ENCODE results near the gene RIMBP2. TPM values are rescaled to one million over a fixed set of nuclear protein-coding genes. Genes with fewer than 3 reads are reported as not detected.

Gene RIMBP2
- total RNA-seq, 1 donor from 2014 or later: 0.25 TPM

GRCh38 chr12:130709151-130709970 is 6.7 kb downstream of the RIMBP2 start:
- H3K27ac ChIP-seq: no peak overlapping the region
- H3K4me3 ChIP-seq: no peak overlapping the region
- TF ChIP-seq POLR2AphosphoS5 (IDR thresholded peaks at IDR 0.05; ENCODE audit: insufficient read depth in 1 of 2, low read depth in 1 of 2) (no peak), CTCF (IDR thresholded peaks at IDR 0.05) (no peak), POLR2A (IDR thresholded peaks at IDR 0.05) (no peak)
- H3K4me1 ChIP-seq: peaks cover 13% of the 10 kb centered on the region
- no peak for DNase-seq (ENCODE audit: extremely low spot score in 2 of 2)
- intact Hi-C loops (cut with DNase I): no loop called here
- no peaks in the 10 kb centered on the region for H3K9me3 ChIP-seq
- no peaks in the 10 kb centered on the region for H3K27me3 ChIP-seq
- no peaks in the 10 kb centered on the region for H3K36me3 ChIP-seq

DNA sequence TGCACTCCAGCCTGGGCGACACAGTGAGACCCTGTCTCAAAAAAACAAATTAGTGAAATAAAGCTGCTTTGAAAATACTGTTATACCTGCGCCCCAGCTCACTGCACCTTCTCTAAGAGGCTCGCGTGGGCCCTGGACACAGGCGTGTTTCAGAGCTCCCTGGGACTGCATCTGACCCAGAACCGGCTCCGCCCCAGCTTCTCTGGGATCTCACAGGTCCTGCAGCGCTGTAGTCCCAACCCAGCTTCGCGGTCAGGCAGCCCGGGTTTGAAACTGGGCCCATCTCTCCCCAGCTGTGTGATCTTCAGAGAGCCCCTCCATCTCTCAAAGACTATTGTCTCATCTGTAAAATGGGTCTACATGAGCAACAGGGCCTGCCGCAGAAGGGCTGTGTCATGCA is 7.5 kb downstream of the RIMBP2 start:
- Histone ChIP-seq H3K36me3 (no peaks in the 10 kb centered on the region), H3K9me3 (no peaks in the 10 kb centered on the region), H3K4me3 (no peak overlapping the region), H3K27ac (no peak overlapping the region), H3K27me3 (no peaks in the 10 kb centered on the region), H3K4me1 (peaks cover 6% of the 10 kb centered on the region)
- TF ChIP-seq POLR2AphosphoS5 (IDR thresholded peaks at IDR 0.05; ENCODE audit: insufficient read depth in 1 of 2, low read depth in 1 of 2) (no peak), POLR2A (IDR thresholded peaks at IDR 0.05) (no peak)
- no peak for DNase-seq (ENCODE audit: extremely low spot score in 2 of 2)
- intact Hi-C loops (cut with DNase I): no loop called here

GRCh38 chr12:130707571-130707891 is 8.6 kb downstream of the RIMBP2 start:
- no peak for DNase-seq (ENCODE audit: extremely low spot score in 2 of 2)
- Histone ChIP-seq H3K27ac (no peak overlapping the region), H3K9me3 (no peaks in the 10 kb centered on the region), H3K36me3 (no peaks in the 10 kb centered on the region), H3K4me1 (no peaks in the 10 kb centered on the region), H3K4me3 (no peak overlapping the region), H3K27me3 (no peaks in the 10 kb centered on the region)
- TF ChIP-seq POLR2AphosphoS5 (IDR thresholded peaks at IDR 0.05; ENCODE audit: insufficient read depth in 1 of 2, low read depth in 1 of 2) (no peak), POLR2A (IDR thresholded peaks at IDR 0.05) (no peak), CTCF (IDR thresholded peaks at IDR 0.05) (no peak)
- intact Hi-C loops (cut with DNase I): no loop called here

DNA sequence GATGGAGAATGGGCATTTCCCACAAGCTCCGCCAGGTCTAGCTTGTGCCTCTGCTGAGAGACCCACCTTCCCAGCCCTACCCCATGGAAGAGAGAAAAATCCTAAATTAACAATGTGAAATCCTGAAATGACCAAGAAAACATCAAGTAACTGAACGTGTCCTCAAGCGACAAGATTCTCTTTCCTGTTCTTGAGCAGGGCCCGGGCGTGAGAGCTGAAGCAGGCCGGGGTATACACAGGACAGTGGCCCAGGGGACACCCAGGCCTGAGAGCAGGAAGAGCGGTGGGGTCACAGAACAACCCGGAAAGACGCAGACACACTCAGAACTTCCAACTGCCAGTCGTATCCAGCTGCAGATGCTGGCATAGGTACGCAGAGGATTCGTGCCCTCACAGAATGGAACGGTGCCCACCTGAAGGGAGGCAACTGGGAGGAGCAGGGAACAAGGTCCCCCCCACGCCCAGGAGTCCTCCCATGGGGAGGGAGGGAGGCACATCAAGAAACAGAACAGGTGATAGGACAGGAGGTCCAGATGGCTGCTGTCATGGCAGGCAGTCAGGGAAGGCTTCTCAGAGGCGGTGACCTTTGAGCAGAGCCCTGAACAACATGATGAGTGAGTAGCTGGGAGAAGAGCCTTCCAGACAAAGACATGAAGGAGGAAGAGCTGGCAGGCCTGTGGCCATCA is 9.1 kb downstream of the RIMBP2 start:
- no peak overlapping the region for H3K4me3 ChIP-seq
- TF ChIP-seq POLR2AphosphoS5 (IDR thresholded peaks at IDR 0.05; ENCODE audit: insufficient read depth in 1 of 2, low read depth in 1 of 2) (no peak), CTCF (IDR thresholded peaks at IDR 0.05) (no peak), POLR2A (IDR thresholded peaks at IDR 0.05) (no peak)
- no peaks in the 10 kb centered on the region for H3K9me3 ChIP-seq
- no peaks in the 10 kb centered on the region for H3K36me3 ChIP-seq
- intact Hi-C loops (cut with DNase I): no loop called here
- H3K27me3 ChIP-seq: no peaks in the 10 kb centered on the region
- no peak for DNase-seq (ENCODE audit: extremely low spot score in 2 of 2)
- no peaks in the 10 kb centered on the region for H3K4me1 ChIP-seq
- no peak overlapping the region for H3K27ac ChIP-seq

- Histone ChIP-seq H3K4me1 (no peaks in the 10 kb centered on the region), H3K4me3 (no peak overlapping the region), H3K9me3 (no peaks in the 10 kb centered on the region), H3K27ac (no peak overlapping the region), H3K36me3 (no peaks in the 10 kb centered on the region), H3K27me3 (no peaks in the 10 kb centered on the region)
- DNase-seq (ENCODE audit: extremely low spot score in 2 of 2): no peak
- no peak for TF ChIP-seq POLR2AphosphoS5 (IDR thresholded peaks at IDR 0.05; ENCODE audit: insufficient read depth in 1 of 2, low read depth in 1 of 2)
- TF ChIP-seq POLR2A (IDR thresholded peaks at IDR 0.05): no peak
- no peak for TF ChIP-seq CTCF (IDR thresholded peaks at IDR 0.05)
- intact Hi-C loops (cut with DNase I): no loop called here
Observed at GRCh38 chr12:130706311-130706710, 9.8 kb downstream of the RIMBP2 start.

Measured in vagina (tissue), 2 donors.